ENCODE data around the gene NPIPA1.
"Not testable (repeated sequence)": the region's sequence is repeated elsewhere in the genome, so short reads cannot be mapped to it uniquely, and the experiment has no call there.

NPIPA1 gene

DNA sequence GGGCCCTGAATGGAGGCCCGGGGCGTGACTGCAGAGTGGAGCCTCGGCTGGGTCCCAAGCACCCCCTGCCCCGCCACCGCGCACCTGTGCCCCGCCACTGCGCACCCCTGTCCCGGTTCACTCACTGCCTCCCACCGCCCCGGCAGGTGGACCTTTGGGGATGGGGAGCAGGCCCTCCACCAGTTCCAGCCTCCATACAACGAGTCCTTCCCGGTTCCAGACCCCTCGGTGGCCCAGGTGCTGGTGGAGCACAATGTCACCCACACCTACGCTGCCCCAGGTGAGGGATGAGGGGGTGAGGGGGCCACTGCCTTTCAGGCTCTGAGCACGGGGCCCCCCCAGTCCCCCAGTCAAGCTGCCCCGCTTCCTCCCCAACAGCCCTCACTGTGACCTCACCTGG, 12.9 kb upstream of the NPIPA1 start:
- not testable (repeated sequence) for H3K4me3 ChIP-seq (ENCODE audit: low read length); H3K27ac ChIP-seq (ENCODE audit: low read depth, low read length); H3K9ac ChIP-seq (ENCODE audit: low read length); H2BK15ac ChIP-seq (replicated peaks; ENCODE audit: low read depth); H2AK5ac ChIP-seq (ENCODE audit: low read length); H3K4me2 ChIP-seq (ENCODE audit: low read length); H3K23ac ChIP-seq (ENCODE audit: low read length); H3K4me1 ChIP-seq (ENCODE audit: control insufficient read depth, low read depth, low read length); H3K18ac ChIP-seq (ENCODE audit: low read length); H3K56ac ChIP-seq (ENCODE audit: low read length); H3K79me2 ChIP-seq (ENCODE audit: control insufficient read depth, insufficient read depth, low read length); H4K8ac ChIP-seq (ENCODE audit: low read depth, low read length); H2BK120ac ChIP-seq (ENCODE audit: low read depth, low read length); H4K5ac ChIP-seq (ENCODE audit: low read length); H2BK5ac ChIP-seq (ENCODE audit: low read length); H3K79me1 ChIP-seq (ENCODE audit: low read length); H3K27me3 ChIP-seq (ENCODE audit: insufficient read depth, low read length, poor library complexity); DNase-seq; H3K4ac ChIP-seq (ENCODE audit: low read depth, low read length); H3K36me3 ChIP-seq (ENCODE audit: control insufficient read depth, insufficient read depth, low read length)
- no CpG with 5 or more reads among the region's 17 CpGs for WGBS (ENCODE audit: extremely low coverage, insufficient coverage, low lambda C conversion rate)

DNA sequence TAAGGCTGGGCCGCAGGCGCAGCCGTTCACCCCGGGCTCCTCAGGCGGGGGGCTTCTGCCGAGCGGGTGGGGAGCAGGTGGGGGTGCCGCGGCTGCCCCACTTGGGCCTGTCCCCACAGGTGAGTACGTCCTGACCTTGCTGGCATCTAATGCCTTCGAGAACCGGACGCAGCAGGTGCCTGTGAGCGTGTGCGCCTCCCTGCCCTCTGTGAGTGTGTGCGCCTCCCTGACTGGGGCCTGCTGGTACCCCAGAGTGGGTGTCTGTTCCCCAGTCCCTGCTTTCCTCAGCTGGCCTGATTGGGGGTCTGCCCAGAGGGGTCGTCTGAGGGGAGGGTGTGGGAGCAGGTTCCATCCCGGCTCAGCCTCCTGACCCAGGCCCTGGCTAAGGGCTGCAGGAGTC, 12.3 kb upstream of the NPIPA1 start:
- not testable (repeated sequence) for H3K9ac ChIP-seq (ENCODE audit: low read length); H3K79me2 ChIP-seq (ENCODE audit: control insufficient read depth, insufficient read depth, low read length); H4K5ac ChIP-seq (ENCODE audit: low read length); H3K4ac ChIP-seq (ENCODE audit: low read depth, low read length); H2AK5ac ChIP-seq (ENCODE audit: low read length); H4K8ac ChIP-seq (ENCODE audit: low read depth, low read length); H2BK120ac ChIP-seq (ENCODE audit: low read depth, low read length); H3K79me1 ChIP-seq (ENCODE audit: low read length); H3K4me2 ChIP-seq (ENCODE audit: low read length); H3K56ac ChIP-seq (ENCODE audit: low read length); H3K27me3 ChIP-seq (ENCODE audit: insufficient read depth, low read length, poor library complexity); H2BK15ac ChIP-seq (replicated peaks; ENCODE audit: low read depth); H3K23ac ChIP-seq (ENCODE audit: low read length); DNase-seq; H2BK5ac ChIP-seq (ENCODE audit: low read length); H3K36me3 ChIP-seq (ENCODE audit: control insufficient read depth, insufficient read depth, low read length); H3K4me3 ChIP-seq (ENCODE audit: low read length); H3K27ac ChIP-seq (ENCODE audit: low read depth, low read length); H3K4me1 ChIP-seq (ENCODE audit: control insufficient read depth, low read depth, low read length); H3K18ac ChIP-seq (ENCODE audit: low read length)
- WGBS (ENCODE audit: extremely low coverage, insufficient coverage, low lambda C conversion rate): no CpG with 5 or more reads among the region's 18 CpGs

- H3K79me2 ChIP-seq (ENCODE audit: control insufficient read depth, insufficient read depth, low read length); H4K5ac ChIP-seq (ENCODE audit: low read length); H3K27me3 ChIP-seq (ENCODE audit: insufficient read depth, low read length, poor library complexity); H3K4ac ChIP-seq (ENCODE audit: low read depth, low read length); H2BK5ac ChIP-seq (ENCODE audit: low read length); H3K79me1 ChIP-seq (ENCODE audit: low read length); H2BK15ac ChIP-seq (replicated peaks; ENCODE audit: low read depth); H3K4me3 ChIP-seq (ENCODE audit: low read length); H2AK5ac ChIP-seq (ENCODE audit: low read length); H3K4me2 ChIP-seq (ENCODE audit: low read length); H3K23ac ChIP-seq (ENCODE audit: low read length); H3K36me3 ChIP-seq (ENCODE audit: control insufficient read depth, insufficient read depth, low read length); DNase-seq; H3K56ac ChIP-seq (ENCODE audit: low read length); H3K18ac ChIP-seq (ENCODE audit: low read length); H3K9ac ChIP-seq (ENCODE audit: low read length); H3K27ac ChIP-seq (ENCODE audit: low read depth, low read length); H4K8ac ChIP-seq (ENCODE audit: low read depth, low read length); H3K4me1 ChIP-seq (ENCODE audit: control insufficient read depth, low read depth, low read length); H2BK120ac ChIP-seq (ENCODE audit: low read depth, low read length): not testable (repeated sequence)
- no CpG with 5 or more reads among the region's 31 CpGs for WGBS (ENCODE audit: extremely low coverage, insufficient coverage, low lambda C conversion rate)
These were observed 9.1 kb upstream of the NPIPA1 start for GRCh38 chr16:14928064-14928714.

- DNase-seq; H4K8ac ChIP-seq (ENCODE audit: low read depth, low read length): not testable (repeated sequence)
These were observed 8.1 kb upstream of the NPIPA1 start for GRCh38 chr16:14929176-14929575.

DNA sequence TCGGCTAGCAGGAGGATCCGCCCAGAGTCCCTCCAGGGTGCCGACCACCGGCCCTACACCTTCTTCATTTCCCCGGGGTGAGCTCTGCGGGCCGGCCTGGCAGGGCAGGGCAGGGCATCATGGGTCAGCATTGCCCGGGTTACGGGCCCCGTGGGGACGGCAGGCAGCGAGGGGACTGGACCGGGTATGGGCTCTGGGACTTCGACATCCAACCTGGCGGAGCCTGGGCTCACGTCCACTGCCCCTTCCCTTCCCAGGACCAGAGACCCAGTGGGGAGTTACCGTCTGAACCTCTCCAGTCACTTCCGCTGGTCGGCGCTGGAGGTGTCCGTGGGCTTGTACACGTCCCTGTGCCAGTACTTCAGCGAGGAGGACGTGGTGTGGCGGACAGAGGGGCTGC, 7.0 kb upstream of the NPIPA1 start:
- not testable (repeated sequence) for H3K27ac ChIP-seq (ENCODE audit: low read depth, low read length); H4K5ac ChIP-seq (ENCODE audit: low read length); H3K36me3 ChIP-seq (ENCODE audit: control insufficient read depth, insufficient read depth, low read length); H3K27me3 ChIP-seq (ENCODE audit: insufficient read depth, low read length, poor library complexity); H3K79me1 ChIP-seq (ENCODE audit: low read length); H2BK120ac ChIP-seq (ENCODE audit: low read depth, low read length); H2BK5ac ChIP-seq (ENCODE audit: low read length); H3K4me3 ChIP-seq (ENCODE audit: low read length); H2AK5ac ChIP-seq (ENCODE audit: low read length); H3K18ac ChIP-seq (ENCODE audit: low read length); H4K8ac ChIP-seq (ENCODE audit: low read depth, low read length); DNase-seq; H3K56ac ChIP-seq (ENCODE audit: low read length); H3K9ac ChIP-seq (ENCODE audit: low read length); H3K4me1 ChIP-seq (ENCODE audit: control insufficient read depth, low read depth, low read length); H2BK15ac ChIP-seq (replicated peaks; ENCODE audit: low read depth); H3K23ac ChIP-seq (ENCODE audit: low read length); H3K4me2 ChIP-seq (ENCODE audit: low read length); H3K79me2 ChIP-seq (ENCODE audit: control insufficient read depth, insufficient read depth, low read length); H3K4ac ChIP-seq (ENCODE audit: low read depth, low read length)
- no CpG with 5 or more reads among the region's 25 CpGs for WGBS (ENCODE audit: extremely low coverage, insufficient coverage, low lambda C conversion rate)

More at GRCh38 chr16:14929176-14929575, 8.1 kb upstream of the NPIPA1 start:
- not testable (repeated sequence) for H4K5ac ChIP-seq (ENCODE audit: low read length); H2BK5ac ChIP-seq (ENCODE audit: low read length); H3K79me1 ChIP-seq (ENCODE audit: low read length); H3K9ac ChIP-seq (ENCODE audit: low read length); H3K56ac ChIP-seq (ENCODE audit: low read length); H2AK5ac ChIP-seq (ENCODE audit: low read length); H2BK120ac ChIP-seq (ENCODE audit: low read depth, low read length); H3K18ac ChIP-seq (ENCODE audit: low read length); H3K36me3 ChIP-seq (ENCODE audit: control insufficient read depth, insufficient read depth, low read length); H3K79me2 ChIP-seq (ENCODE audit: control insufficient read depth, insufficient read depth, low read length); H2BK15ac ChIP-seq (replicated peaks; ENCODE audit: low read depth); H3K4ac ChIP-seq (ENCODE audit: low read depth, low read length); H3K27me3 ChIP-seq (ENCODE audit: insufficient read depth, low read length, poor library complexity); H3K23ac ChIP-seq (ENCODE audit: low read length); H3K27ac ChIP-seq (ENCODE audit: low read depth, low read length); H3K4me3 ChIP-seq (ENCODE audit: low read length); H3K4me1 ChIP-seq (ENCODE audit: control insufficient read depth, low read depth, low read length); H3K4me2 ChIP-seq (ENCODE audit: low read length)
- no CpG with 5 or more reads among the region's 26 CpGs for WGBS (ENCODE audit: extremely low coverage, insufficient coverage, low lambda C conversion rate)

GRCh38 chr16:14930971-14931370, 6.3 kb upstream of the NPIPA1 start:
- not testable (repeated sequence) for H3K4me1 ChIP-seq (ENCODE audit: control insufficient read depth, low read depth, low read length); H2BK5ac ChIP-seq (ENCODE audit: low read length); H3K79me1 ChIP-seq (ENCODE audit: low read length); H3K4ac ChIP-seq (ENCODE audit: low read depth, low read length); H3K56ac ChIP-seq (ENCODE audit: low read length); H4K8ac ChIP-seq (ENCODE audit: low read depth, low read length); H3K9ac ChIP-seq (ENCODE audit: low read length); H2AK5ac ChIP-seq (ENCODE audit: low read length); H3K36me3 ChIP-seq (ENCODE audit: control insufficient read depth, insufficient read depth, low read length); H2BK15ac ChIP-seq (replicated peaks; ENCODE audit: low read depth); H3K4me3 ChIP-seq (ENCODE audit: low read length); H3K4me2 ChIP-seq (ENCODE audit: low read length); H3K23ac ChIP-seq (ENCODE audit: low read length); H3K79me2 ChIP-seq (ENCODE audit: control insufficient read depth, insufficient read depth, low read length); H3K27ac ChIP-seq (ENCODE audit: low read depth, low read length); H4K5ac ChIP-seq (ENCODE audit: low read length); H3K27me3 ChIP-seq (ENCODE audit: insufficient read depth, low read length, poor library complexity); H2BK120ac ChIP-seq (ENCODE audit: low read depth, low read length); DNase-seq; H3K18ac ChIP-seq (ENCODE audit: low read length)
- WGBS (ENCODE audit: extremely low coverage, insufficient coverage, low lambda C conversion rate): no CpG with 5 or more reads among the region's 19 CpGs

All from mesendoderm (in vitro differentiated cells).